Measurements from ENCODE around the gene LAMB1.

Gene LAMB1

GRCh38 chr7:107913851-107914250 is 89.1 kb downstream of the LAMB1 start:
- Mint-ChIP-seq H3K27me3 (ENCODE audit: low read depth) (no peaks in the 10 kb centered on the region), H3K4me1 (peaks cover 4% of the 10 kb centered on the region), H3K27ac (no peak overlapping the region), H3K9me3 (peaks cover 3% of the 10 kb centered on the region), H3K36me3 (ENCODE audit: low read depth) (peaks cover 84% of the 10 kb centered on the region), H3K4me3 (no peak overlapping the region)
- TF ChIP-seq CTCF (IDR thresholded peaks at IDR 0.05; ENCODE audit: unreplicated experiment in 3 of 3): no peak

GRCh38 chr7:107911981-107912380 is 91.0 kb downstream of the LAMB1 start:
- Mint-ChIP-seq H3K27me3 (ENCODE audit: low read depth) (no peaks in the 10 kb centered on the region), H3K36me3 (ENCODE audit: low read depth) (peaks cover 79% of the 10 kb centered on the region), H3K9me3 (peaks cover 3% of the 10 kb centered on the region), H3K4me3 (no peak overlapping the region), H3K27ac (no peak overlapping the region), H3K4me1 (no peaks in the 10 kb centered on the region)
- TF ChIP-seq CTCF (IDR thresholded peaks at IDR 0.05; ENCODE audit: unreplicated experiment in 3 of 3): no peak

GRCh38 chr7:107909445-107909844 is 93.5 kb downstream of the LAMB1 start:
- Mint-ChIP-seq H3K36me3 (ENCODE audit: low read depth) (peaks cover 78% of the 10 kb centered on the region), H3K27ac (no peak overlapping the region), H3K4me1 (no peaks in the 10 kb centered on the region), H3K4me3 (no peak overlapping the region), H3K27me3 (ENCODE audit: low read depth) (no peaks in the 10 kb centered on the region), H3K9me3 (peaks cover 3% of the 10 kb centered on the region)
- no peak for TF ChIP-seq CTCF (IDR thresholded peaks at IDR 0.05; ENCODE audit: unreplicated experiment in 3 of 3)

GRCh38 chr7:107907790-107908189 is 95.2 kb downstream of the LAMB1 start:
- no peak for TF ChIP-seq CTCF (IDR thresholded peaks at IDR 0.05; ENCODE audit: unreplicated experiment in 3 of 3)
- no peaks in the 10 kb centered on the region for H3K27me3 Mint-ChIP-seq (ENCODE audit: low read depth)
- peaks cover 74% of the 10 kb centered on the region for H3K36me3 Mint-ChIP-seq (ENCODE audit: low read depth)
- H3K4me3 Mint-ChIP-seq: no peak overlapping the region
- no peak overlapping the region for H3K27ac Mint-ChIP-seq
- H3K9me3 Mint-ChIP-seq: peaks cover 3% of the 10 kb centered on the region
- no peaks in the 10 kb centered on the region for H3K4me1 Mint-ChIP-seq

GRCh38 chr7:107902381-107902780 is 100.6 kb downstream of the LAMB1 start:
- peaks cover 36% of the 10 kb centered on the region for H3K36me3 Mint-ChIP-seq (ENCODE audit: low read depth)
- H3K4me1 Mint-ChIP-seq: no peaks in the 10 kb centered on the region
- H3K27ac Mint-ChIP-seq: peak overlapping the region in 1 of 3 experiments; percentile 14
- no peaks in the 10 kb centered on the region for H3K9me3 Mint-ChIP-seq
- H3K4me3 Mint-ChIP-seq: no peak overlapping the region
- no peaks in the 10 kb centered on the region for H3K27me3 Mint-ChIP-seq (ENCODE audit: low read depth)
- no peak for TF ChIP-seq CTCF (IDR thresholded peaks at IDR 0.05; ENCODE audit: unreplicated experiment in 3 of 3)

- H3K4me3 Mint-ChIP-seq: no peak overlapping the region
- no peaks in the 10 kb centered on the region for H3K27me3 Mint-ChIP-seq (ENCODE audit: low read depth)
- no peaks in the 10 kb centered on the region for H3K9me3 Mint-ChIP-seq
- TF ChIP-seq CTCF (IDR thresholded peaks at IDR 0.05; ENCODE audit: unreplicated experiment in 3 of 3): no peak
- peaks cover 36% of the 10 kb centered on the region for H3K36me3 Mint-ChIP-seq (ENCODE audit: low read depth)
- no peaks in the 10 kb centered on the region for H3K4me1 Mint-ChIP-seq
- H3K27ac Mint-ChIP-seq: no peak overlapping the region
Measured at GRCh38 chr7:107900496-107901015, 102.4 kb downstream of the LAMB1 start.
